ENCODE data around the gene ST6GALNAC3.

Gene ST6GALNAC3

DNA sequence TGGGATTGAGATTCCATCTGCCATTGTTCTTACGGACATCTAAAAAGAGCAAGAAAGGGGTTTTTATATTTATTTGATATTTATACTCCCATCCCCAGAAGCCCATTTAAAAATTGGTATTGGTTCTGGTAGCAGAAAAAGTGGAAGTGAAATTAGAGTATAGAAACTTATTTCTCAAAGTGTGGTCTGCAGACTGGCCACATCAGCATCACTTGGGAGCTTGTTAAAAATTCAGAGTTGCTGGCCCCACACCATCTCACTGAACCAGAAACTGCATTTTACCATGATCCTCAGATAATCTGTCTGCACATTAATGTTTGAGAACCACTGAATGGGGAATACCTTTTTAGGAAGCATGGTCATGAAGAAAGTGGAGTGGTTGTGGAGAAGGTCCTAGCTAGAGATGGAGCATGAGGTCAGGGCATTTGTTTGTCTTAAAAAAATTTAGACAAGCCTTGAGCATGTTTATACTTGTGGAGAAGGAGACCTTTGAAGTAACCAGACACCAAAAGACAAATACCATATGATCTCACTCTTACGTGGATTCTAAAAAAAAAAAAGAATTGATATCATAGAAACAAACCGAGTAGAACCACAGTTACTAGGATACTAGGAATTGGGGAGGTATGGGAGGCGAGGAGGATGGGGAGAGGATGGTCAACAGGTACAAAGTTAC is 116.3 kb downstream of the ST6GALNAC3 start:
- TF ChIP-seq, protein P1, sequence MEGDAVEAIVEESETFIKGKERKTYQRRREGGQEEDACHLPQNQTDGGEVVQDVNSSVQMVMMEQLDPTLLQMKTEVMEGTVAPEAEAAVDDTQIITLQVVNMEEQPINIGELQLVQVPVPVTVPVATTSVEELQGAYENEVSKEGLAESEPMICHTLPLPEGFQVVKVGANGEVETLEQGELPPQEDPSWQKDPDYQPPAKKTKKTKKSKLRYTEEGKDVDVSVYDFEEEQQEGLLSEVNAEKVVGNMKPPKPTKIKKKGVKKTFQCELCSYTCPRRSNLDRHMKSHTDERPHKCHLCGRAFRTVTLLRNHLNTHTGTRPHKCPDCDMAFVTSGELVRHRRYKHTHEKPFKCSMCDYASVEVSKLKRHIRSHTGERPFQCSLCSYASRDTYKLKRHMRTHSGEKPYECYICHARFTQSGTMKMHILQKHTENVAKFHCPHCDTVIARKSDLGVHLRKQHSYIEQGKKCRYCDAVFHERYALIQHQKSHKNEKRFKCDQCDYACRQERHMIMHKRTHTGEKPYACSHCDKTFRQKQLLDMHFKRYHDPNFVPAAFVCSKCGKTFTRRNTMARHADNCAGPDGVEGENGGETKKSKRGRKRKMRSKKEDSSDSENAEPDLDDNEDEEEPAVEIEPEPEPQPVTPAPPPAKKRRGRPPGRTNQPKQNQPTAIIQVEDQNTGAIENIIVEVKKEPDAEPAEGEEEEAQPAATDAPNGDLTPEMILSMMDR (conservative IDR thresholded peaks at IDR 0.05), result no peak
- H3K27ac ChIP-seq, result no peak overlapping the region

DNA sequence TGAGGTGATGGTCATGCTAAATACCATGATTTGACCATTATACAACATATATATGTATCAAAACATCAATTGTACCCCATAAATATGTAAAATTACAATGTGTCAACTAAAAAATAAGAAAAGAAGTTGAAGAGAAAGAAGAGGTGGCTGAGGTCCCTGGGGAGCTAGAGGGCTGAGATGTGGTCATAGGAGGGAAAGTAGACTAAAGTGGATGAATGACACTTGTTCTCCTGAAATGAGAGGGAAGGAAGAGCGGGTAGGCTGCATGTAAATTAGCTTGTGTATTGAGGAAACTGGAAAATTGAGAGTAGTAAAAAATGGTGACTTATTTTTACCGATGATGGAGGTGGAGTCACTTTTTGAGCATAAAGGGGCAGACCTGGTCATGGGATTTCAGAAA is 117.0 kb downstream of the ST6GALNAC3 start:
- H3K27ac ChIP-seq, result no peak overlapping the region
- TF ChIP-seq, protein P1 (conservative IDR thresholded peaks at IDR 0.05), result no peak

DNA sequence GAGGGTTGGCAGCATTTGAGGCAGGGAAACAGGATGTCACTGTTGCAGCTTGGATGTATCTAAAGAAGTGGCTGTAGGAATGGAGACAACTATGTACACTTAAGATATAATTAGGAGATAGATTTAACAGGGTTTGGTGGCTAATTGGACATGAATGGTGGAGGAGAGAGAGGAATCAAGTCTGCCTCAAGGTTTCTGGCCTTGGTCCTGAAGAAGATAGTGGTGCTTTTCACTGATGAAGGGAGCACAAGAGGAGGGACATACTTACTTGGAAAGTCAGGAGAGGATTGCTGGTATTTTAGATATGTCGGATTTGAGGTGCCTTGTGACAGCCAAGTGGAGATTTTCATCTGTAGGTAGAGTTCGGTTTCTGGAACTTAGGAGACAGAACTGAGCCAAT is 123.9 kb downstream of the ST6GALNAC3 start:
- TF ChIP-seq, protein P1 (conservative IDR thresholded peaks at IDR 0.05), result no peak

DNA sequence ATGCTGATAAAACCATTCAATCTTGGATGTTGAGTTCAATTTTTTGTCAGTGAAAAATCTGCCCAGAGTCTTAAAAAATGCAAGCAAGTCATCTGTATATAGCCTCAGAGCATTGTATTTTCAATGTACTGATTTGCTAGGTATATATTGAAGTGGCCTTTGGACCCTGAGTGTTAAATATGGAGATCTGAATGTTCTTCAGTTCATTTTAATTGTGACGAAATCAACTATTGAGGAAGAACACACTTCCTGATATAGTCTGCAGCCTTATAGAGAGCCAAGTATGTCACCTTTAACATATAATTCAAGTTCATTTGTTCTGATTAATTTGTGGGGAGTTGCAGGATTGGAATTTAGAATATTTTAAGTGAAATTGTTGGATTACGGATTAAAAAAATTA is 128.1 kb downstream of the ST6GALNAC3 start:
- no peak overlapping the region for H3K27ac ChIP-seq
- TF ChIP-seq, protein P1 (conservative IDR thresholded peaks at IDR 0.05), result no peak

More for the DNA sequence above, 123.9 kb downstream of the ST6GALNAC3 start:
- no peak overlapping the region for H3K27ac ChIP-seq

DNA sequence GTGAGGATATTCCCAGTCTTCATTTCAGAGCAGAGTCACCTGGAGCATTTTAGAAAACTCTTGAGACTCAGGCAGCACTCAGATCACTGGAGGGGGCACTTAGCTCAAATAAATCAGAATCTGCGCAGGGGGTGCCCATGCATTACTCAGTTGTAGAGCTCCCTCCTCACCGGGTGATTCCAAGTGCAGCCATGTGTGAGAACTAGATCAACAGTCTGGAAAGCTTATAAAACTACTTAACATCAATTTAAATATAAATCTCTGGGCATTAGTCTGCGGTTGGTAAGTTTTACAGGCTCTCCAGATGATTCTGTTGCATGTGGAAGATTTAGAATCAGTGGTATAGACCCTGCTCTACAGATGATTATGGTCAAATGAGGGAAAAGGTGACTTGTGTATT is 128.6 kb downstream of the ST6GALNAC3 start:
- H3K27ac ChIP-seq, result no peak overlapping the region

DNA sequence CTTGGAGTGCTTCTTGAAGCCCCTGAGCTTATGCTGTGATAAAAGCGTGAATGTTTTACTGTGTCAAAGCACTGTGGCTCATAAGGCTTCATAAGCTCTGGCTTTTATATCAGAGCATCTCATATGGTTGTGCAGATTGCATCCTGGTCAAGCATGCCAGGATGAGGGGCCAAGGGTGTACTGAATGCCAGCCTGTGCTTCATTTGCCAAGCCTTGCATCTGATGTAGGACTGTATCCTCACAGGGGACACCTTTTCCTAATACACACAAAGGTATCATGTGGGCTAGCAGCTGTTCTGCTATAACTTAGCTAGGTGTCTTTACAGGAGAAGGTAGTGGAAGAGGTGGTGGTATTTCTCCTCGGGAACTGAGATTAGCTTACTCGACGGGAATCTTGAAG is 134.7 kb downstream of the ST6GALNAC3 start:
- no peak overlapping the region for H3K27ac ChIP-seq
- TF ChIP-seq, protein P1 (conservative IDR thresholded peaks at IDR 0.05), result no peak

More for the DNA sequence above, 128.6 kb downstream of the ST6GALNAC3 start:
- TF ChIP-seq, protein P1 (conservative IDR thresholded peaks at IDR 0.05), result no peak

DNA sequence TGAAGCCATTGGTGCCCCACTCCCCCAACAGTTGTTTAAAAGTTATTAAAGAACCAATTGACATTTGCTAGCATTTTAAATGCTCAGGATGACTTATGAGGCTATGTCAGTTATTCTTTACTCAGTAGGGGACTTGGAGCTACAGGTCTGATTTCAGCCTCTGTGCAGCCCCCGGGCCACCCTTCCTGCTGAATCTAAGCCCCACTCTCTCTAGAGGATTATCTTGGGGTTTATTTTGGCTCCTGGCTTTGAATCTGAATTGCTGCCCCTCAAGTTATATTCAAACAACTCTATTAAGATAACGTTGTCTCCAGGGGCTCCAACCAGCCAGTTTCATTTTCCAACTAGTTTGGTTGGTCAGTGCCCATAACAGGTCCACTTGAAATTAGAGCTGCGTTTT is 135.1 kb downstream of the ST6GALNAC3 start:
- TF ChIP-seq, protein P1 (conservative IDR thresholded peaks at IDR 0.05), result no peak
- no peak overlapping the region for H3K27ac ChIP-seq

Measured in VCaP (cell line).